Measurements from ENCODE around the gene NET1. TPM values are rescaled to one million over a fixed set of nuclear protein-coding genes. Genes with fewer than 3 reads are reported as not detected.

Gene NET1
- total RNA-seq, 2 donors from 2014 or later = 47.3 to 64.9 TPM

DNA sequence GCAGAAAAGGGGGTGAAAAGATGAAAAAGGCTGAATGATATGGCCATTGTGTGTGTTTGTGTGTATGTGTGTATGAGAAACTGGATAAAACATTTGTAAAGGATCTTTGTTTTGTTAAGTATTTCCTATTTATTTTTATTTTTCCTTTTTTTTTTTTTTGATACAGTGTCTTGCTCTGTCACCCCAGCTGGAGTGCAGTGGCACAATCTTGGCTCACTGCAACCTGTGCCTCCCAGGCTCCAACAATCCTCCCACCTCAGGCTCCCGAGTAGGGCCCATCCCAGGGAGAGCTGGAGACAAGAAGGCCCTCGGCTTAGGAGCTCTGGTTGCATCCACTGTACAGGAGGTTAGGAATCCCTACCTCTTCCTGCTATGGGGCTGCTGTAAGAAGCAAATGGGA, 93.9 kb downstream of the NET1 start:
- Mint-ChIP-seq H3K27ac (no peak overlapping the region), H3K9me3 (no peaks in the 10 kb centered on the region), H3K4me1 (peaks cover 10% of the 10 kb centered on the region), H3K27me3 (ENCODE audit: insufficient read depth) (peaks cover 3% of the 10 kb centered on the region), H3K4me3 (no peak overlapping the region), H3K36me3 (ENCODE audit: low read depth) (no peaks in the 10 kb centered on the region)
- no peak overlapping the region for H3K4me3 ChIP-seq (ENCODE audit: low read length)
- H3K4me1 ChIP-seq (ENCODE audit: control insufficient read depth, insufficient read depth, low read length) = no peaks in the 10 kb centered on the region
- H3K27ac ChIP-seq (ENCODE audit: low read depth, low read length) = no peak overlapping the region
- TF ChIP-seq, protein P1, sequence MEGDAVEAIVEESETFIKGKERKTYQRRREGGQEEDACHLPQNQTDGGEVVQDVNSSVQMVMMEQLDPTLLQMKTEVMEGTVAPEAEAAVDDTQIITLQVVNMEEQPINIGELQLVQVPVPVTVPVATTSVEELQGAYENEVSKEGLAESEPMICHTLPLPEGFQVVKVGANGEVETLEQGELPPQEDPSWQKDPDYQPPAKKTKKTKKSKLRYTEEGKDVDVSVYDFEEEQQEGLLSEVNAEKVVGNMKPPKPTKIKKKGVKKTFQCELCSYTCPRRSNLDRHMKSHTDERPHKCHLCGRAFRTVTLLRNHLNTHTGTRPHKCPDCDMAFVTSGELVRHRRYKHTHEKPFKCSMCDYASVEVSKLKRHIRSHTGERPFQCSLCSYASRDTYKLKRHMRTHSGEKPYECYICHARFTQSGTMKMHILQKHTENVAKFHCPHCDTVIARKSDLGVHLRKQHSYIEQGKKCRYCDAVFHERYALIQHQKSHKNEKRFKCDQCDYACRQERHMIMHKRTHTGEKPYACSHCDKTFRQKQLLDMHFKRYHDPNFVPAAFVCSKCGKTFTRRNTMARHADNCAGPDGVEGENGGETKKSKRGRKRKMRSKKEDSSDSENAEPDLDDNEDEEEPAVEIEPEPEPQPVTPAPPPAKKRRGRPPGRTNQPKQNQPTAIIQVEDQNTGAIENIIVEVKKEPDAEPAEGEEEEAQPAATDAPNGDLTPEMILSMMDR (conservative IDR thresholded peaks at IDR 0.05) = no peak
- 74 to 80% methylated on average over 1 to 2 of the region's 2 CpGs for WGBS, 2 experiments (ENCODE audit: insufficient coverage in 1 of 2, insufficient read length in 1 of 2)
- H3K9ac ChIP-seq (ENCODE audit: extremely low read depth, low read length, poor library complexity, severe bottlenecking) = no peak overlapping the region
- H3K36me3 ChIP-seq (ENCODE audit: control insufficient read depth, insufficient read depth, low read length) = no peaks in the 10 kb centered on the region
- no peak for DNase-seq
- H3K9me3 ChIP-seq (ENCODE audit: control insufficient read depth, low read length) = no peaks in the 10 kb centered on the region
- no peaks in the 10 kb centered on the region for H3K27me3 ChIP-seq (ENCODE audit: control insufficient read depth, insufficient read depth, low read length, poor library complexity, severe bottlenecking)

DNA sequence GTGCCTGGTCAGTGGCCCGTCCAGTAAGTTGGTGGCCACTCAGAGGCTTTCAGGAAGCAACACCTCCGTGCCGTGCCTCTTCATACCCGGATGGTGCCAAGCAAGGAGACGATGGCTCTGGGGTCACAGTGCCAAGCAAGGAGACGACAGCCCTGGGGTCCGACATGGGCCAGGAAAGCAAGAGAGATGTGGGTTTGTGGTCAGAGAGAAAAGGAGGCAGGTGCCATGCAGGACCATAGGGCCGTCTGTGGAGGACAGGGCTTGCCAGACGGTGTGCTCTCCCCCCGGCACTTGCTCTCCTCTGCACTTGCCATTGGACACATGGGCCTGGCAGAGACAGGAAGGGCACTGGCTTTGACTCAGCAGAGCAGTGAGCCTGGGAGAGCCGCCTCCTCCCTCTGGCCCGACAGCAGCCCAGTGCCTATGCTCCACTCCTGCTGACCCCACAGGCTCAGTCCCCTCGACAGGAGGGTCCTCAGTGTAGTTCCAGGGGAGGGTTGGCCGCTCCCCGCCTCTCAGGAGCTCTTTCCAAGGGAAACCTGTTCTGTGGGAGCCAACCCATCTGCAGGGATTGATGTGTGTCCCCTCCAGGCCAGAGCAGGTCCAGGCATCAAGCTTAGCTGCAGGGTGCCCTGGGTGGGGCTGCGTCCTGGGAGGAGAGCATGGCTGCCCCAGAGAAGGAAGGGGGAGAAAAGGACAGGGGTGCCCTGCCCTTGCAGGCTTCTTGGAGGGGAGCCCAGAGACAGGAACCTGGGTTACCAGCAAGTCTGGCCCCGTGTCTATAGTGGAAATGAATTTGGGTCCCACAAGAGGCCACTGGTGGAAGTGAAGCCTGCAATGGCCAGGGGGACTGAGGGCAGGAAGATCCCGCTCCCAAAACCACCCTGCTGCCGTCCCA, 94.6 kb downstream of the NET1 start:
- WGBS, 2 experiments (ENCODE audit: insufficient coverage in 1 of 2, insufficient read length in 1 of 2) = 91 to 92% methylated on average over 10 to 19 of the region's 19 CpGs
- no peak for DNase-seq
- Histone ChIP-seq H3K36me3 (ENCODE audit: control insufficient read depth, insufficient read depth, low read length) (no peaks in the 10 kb centered on the region), H3K9ac (ENCODE audit: extremely low read depth, low read length, poor library complexity, severe bottlenecking) (no peak overlapping the region), H3K9me3 (ENCODE audit: control insufficient read depth, low read length) (no peaks in the 10 kb centered on the region), H3K27ac (ENCODE audit: low read depth, low read length) (no peak overlapping the region), H3K4me3 (ENCODE audit: low read length) (no peak overlapping the region), H3K4me1 (ENCODE audit: control insufficient read depth, insufficient read depth, low read length) (no peaks in the 10 kb centered on the region), H3K27me3 (ENCODE audit: control insufficient read depth, insufficient read depth, low read length, poor library complexity, severe bottlenecking) (no peaks in the 10 kb centered on the region)
- Mint-ChIP-seq H3K27ac (no peak overlapping the region), H3K36me3 (ENCODE audit: low read depth) (no peaks in the 10 kb centered on the region), H3K9me3 (no peaks in the 10 kb centered on the region), H3K4me3 (no peak overlapping the region), H3K4me1 (peaks cover 12% of the 10 kb centered on the region), H3K27me3 (ENCODE audit: insufficient read depth) (peaks cover 5% of the 10 kb centered on the region)
- TF ChIP-seq, protein P1 (conservative IDR thresholded peaks at IDR 0.05) = no peak

DNA sequence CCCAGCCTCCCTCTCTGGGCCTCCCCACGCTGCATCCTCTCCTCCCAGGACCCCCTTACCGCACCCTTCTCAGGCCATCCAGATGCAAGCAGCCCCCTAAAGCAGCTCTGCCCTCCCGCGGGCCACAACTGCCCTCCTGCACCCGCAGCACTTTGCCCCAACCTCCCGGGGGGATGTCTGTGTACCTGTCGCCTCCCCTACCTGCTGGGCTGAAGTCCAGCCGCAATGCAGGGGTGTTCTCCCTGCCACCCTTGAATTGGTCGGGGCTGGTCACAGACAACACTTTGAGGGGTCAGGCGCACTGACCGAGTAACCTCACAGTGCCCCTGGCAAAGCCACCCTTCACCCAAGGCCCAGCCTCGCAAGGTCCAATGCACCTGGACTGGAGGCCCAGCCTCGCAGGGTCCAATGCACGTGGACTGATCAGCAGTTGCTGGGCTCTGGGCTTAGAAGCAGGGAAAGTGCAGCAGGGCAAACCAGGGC, 95.3 kb downstream of the NET1 start:
- no peaks in the 10 kb centered on the region for H3K9me3 Mint-ChIP-seq
- 92 to 97% methylated on average over 6 to 14 of the region's 14 CpGs for WGBS, 2 experiments (ENCODE audit: insufficient coverage in 1 of 2, insufficient read length in 1 of 2)
- Histone ChIP-seq H3K27me3 (ENCODE audit: control insufficient read depth, insufficient read depth, low read length, poor library complexity, severe bottlenecking) (no peaks in the 10 kb centered on the region), H3K4me1 (ENCODE audit: control insufficient read depth, insufficient read depth, low read length) (no peaks in the 10 kb centered on the region), H3K4me3 (ENCODE audit: low read length) (no peak overlapping the region), H3K9me3 (ENCODE audit: control insufficient read depth, low read length) (no peaks in the 10 kb centered on the region), H3K27ac (ENCODE audit: low read depth, low read length) (no peak overlapping the region), H3K36me3 (ENCODE audit: control insufficient read depth, insufficient read depth, low read length) (no peaks in the 10 kb centered on the region), H3K9ac (ENCODE audit: extremely low read depth, low read length, poor library complexity, severe bottlenecking) (no peak overlapping the region)
- H3K36me3 Mint-ChIP-seq (ENCODE audit: low read depth) = no peaks in the 10 kb centered on the region
- H3K27ac Mint-ChIP-seq = no peak overlapping the region
- no peak for DNase-seq
- H3K4me1 Mint-ChIP-seq = peaks cover 12% of the 10 kb centered on the region
- TF ChIP-seq, protein P1 (conservative IDR thresholded peaks at IDR 0.05) = no peak
- H3K27me3 Mint-ChIP-seq (ENCODE audit: insufficient read depth) = peaks cover 10% of the 10 kb centered on the region
- no peak overlapping the region for H3K4me3 Mint-ChIP-seq

Measured in endodermal cell (in vitro differentiated cells).